ENCODE data around the gene PTGER1. TPM values are rescaled to one million over a fixed set of nuclear protein-coding genes. Genes with fewer than 3 reads are reported as not detected.
A peak's percentile ranks its signal among the peaks of the same experiment; 100 is the strongest.

The PTGER1 gene
- total and polyA plus RNA-seq, 9 of the 15 experiments (the other 6 are each of a cell fraction or from before 2014, with no cell fraction given), result 0.06 to 0.36 (median 0.31) TPM; not detected in 5

DNA sequence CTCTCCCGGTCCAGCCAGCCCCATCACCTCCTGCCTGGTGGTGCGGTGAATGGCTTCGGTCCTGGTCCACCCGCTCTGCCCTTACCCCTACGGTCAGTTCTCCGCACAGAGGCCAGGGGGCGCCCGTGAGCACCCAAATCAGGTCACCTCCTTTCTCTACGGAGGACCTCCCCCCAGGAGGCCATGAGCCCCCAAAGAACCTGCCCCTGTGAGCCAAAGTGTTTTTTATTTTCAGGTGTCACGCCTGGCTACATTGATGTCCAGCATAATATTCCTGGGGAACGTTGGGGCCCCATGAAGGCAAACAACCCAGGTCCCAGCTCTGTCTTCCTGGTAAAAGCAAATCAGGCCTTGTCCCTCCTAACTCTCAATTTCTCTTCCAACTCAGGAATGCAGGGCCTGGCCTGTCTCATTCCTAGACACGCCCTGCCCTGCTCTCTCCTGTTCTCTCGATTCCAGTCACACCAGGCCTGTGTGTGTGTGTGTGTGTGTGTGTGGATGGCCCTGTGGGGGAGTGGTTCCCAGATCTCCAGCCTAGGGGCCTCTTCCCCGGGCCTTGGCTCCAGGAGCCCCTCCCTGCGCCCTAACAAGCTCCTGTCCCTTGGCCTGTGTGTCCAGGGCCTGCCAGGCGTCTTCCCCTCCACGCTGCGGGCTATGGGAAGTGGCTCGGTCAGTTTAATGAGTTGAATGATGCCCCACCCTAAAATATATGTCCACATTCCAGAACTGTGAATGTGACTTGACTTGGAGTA is 30.5 kb upstream of the PTGER1 start:
- Histone ChIP-seq H3K36me3 (ENCODE audit: control insufficient read depth, insufficient read depth, low read length) (no peaks in the 10 kb centered on the region), H3K9me3 (replicated peaks; ENCODE audit: control insufficient read depth, insufficient read depth, low read depth, low read length) (no peaks in the 10 kb centered on the region), H3K4me2 (ENCODE audit: insufficient read depth, low read length) (peak overlapping the region; percentile 58), H3K9ac (ENCODE audit: insufficient read depth in 1 of 2, low read depth in 2 of 2, low read length in 2 of 2) (peak overlapping the region in 1 of 2 experiments; percentile 32; a peak in 1 of 4 replicates), H3K27me3 (ENCODE audit: control insufficient read depth in 2 of 2, insufficient read depth in 2 of 2, low read length in 2 of 2) (no peaks in the 10 kb centered on the region), H3K4me1 (replicated peaks in 1 of 2; ENCODE audit: control insufficient read depth in 2 of 2, insufficient read depth in 2 of 2, low read length in 2 of 2) (peaks cover 22 to 26% of the 10 kb centered on the region in 2 experiments), H2AFZ (ENCODE audit: low read depth, low read length) (peak overlapping the region; percentile 60), H3K9me1 (ENCODE audit: control insufficient read depth, insufficient read depth, low read length) (no peaks in the 10 kb centered on the region), H3K27ac (ENCODE audit: extremely low read depth, low read depth, low read length) (no peak overlapping the region; the same call in 2 of the 3 replicates), H3K4me3 (no peak overlapping the region), H4K20me1 (replicated peaks; ENCODE audit: control insufficient read depth, insufficient read depth, low read length) (no peaks in the 10 kb centered on the region; the same call in 1 of the 2 replicates), H3K79me2 (ENCODE audit: control insufficient read depth, insufficient read depth, low read length) (no peaks in the 10 kb centered on the region)
- intact Hi-C loops (cut with micrococcal nuclease), result loop anchor here (1.0 kb wide), 1 partner anchor 46 kb away; no protein-coding TSS in a partner anchor
- FAIRE-seq, result peak; percentile 75
- no TSS peak for BruUV-seq (replicated peaks)
- in situ Hi-C loops (cut with MboI), result no loop called here
- DNase-seq (ENCODE audit: extremely low read depth in 1 of 4, low spot score in 3 of 4), result peak; percentile 80 to 87 (median 84)
- ChIA-PET CTCF (ENCODE audit: low intra/inter-chr PET ratio) (interaction anchor here (0.6 to 1.6 kb wide), 3 partner anchors 11 to 224 kb away, joined by 3 to 6 read pairs (median 3); no protein-coding TSS in a partner anchor), POLR2A (interaction anchor here (0.6 to 7.5 kb wide), 4 partner anchors 8 to 121 kb away, joined by 3 to 70 read pairs (median 7); partner anchors contain the start of gene DNAJB1)
- 21% methylated on average over 19 of the region's 19 CpGs for WGBS (ENCODE audit: insufficient coverage, low coverage, missing lambda C conversion rate)
- ATAC-seq, result peak; percentile 91
- TF ChIP-seq MAZ (CRISPR knock-in tag; conservative IDR thresholded peaks at IDR 0.05 in 1 of 2, IDR thresholded peaks at IDR 0.05 in 1 of 2), result peak in 1 of 2 experiments; percentile 46; a peak in 1 of 4 replicates
- no peak for TF ChIP-seq ZNF239 (CRISPR knock-in tag; IDR thresholded peaks at IDR 0.05)
- TF ChIP-seq NR2C2 (CRISPR knock-in tag; IDR thresholded peaks at IDR 0.05), result no peak
- TF ChIP-seq NR2C2 (tag; IDR thresholded peaks at IDR 0.05), result 0 out of 2 replicates have a peak, but pooled peaks have one; percentile 20
- TF ChIP-seq CREB1 (IDR thresholded peaks at IDR 0.05), result no peak
- peak; percentile 30; the same call in 1 of the 2 replicates for TF ChIP-seq CREB1 (CRISPR knock-in tag; IDR thresholded peaks at IDR 0.05)
- 0 out of 2 replicates have a peak, but pooled peaks have one; percentile 9 for TF ChIP-seq KLF16 (IDR thresholded peaks at IDR 0.05)
- TF ChIP-seq ARID1B (IDR thresholded peaks at IDR 0.05), result peak; percentile 31; the same call in 1 of the 2 replicates
- TF ChIP-seq ATF7 (IDR thresholded peaks at IDR 0.05), result peak; percentile 48; the same call in 1 of the 2 replicates
- TF ChIP-seq, protein P1, sequence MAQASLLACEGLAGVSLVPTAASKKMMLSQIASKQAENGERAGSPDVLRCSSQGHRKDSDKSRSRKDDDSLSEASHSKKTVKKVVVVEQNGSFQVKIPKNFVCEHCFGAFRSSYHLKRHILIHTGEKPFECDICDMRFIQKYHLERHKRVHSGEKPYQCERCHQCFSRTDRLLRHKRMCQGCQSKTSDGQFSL (CRISPR knock-in tag; IDR thresholded peaks at IDR 0.05), result no peak
- TF ChIP-seq, protein P1 (tag; IDR thresholded peaks at IDR 0.05), result peak in 1 of 2 experiments; percentile 71; a peak in 2 of 4 replicates
- TF ChIP-seq NR2F6 (CRISPR knock-in tag; IDR thresholded peaks at IDR 0.05), result no peak
- TF ChIP-seq, protein P2, sequence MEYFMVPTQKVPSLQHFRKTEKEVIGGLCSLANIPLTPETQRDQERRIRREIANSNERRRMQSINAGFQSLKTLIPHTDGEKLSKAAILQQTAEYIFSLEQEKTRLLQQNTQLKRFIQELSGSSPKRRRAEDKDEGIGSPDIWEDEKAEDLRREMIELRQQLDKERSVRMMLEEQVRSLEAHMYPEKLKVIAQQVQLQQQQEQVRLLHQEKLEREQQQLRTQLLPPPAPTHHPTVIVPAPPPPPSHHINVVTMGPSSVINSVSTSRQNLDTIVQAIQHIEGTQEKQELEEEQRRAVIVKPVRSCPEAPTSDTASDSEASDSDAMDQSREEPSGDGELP (CRISPR knock-in tag; IDR thresholded peaks at IDR 0.05; ENCODE audit: borderline replicate concordance), result peak; percentile 21; the same call in 1 of the 2 replicates
- TF ChIP-seq ZBTB7A (IDR thresholded peaks at IDR 0.05; ENCODE audit: borderline replicate concordance, control insufficient read depth, low read depth, low read length), result peak; percentile 50; the same call in 1 of the 2 replicates
- TF ChIP-seq KAT2B (IDR thresholded peaks at IDR 0.05; ENCODE audit: low read depth, low read length), result no peak
- TF ChIP-seq RAD21 (CRISPR knock-in tag; conservative IDR thresholded peaks at IDR 0.05 in 1 of 2, IDR thresholded peaks at IDR 0.05 in 1 of 2), result peak in 1 of 2 experiments; percentile 66; a peak in 2 of 4 replicates
- peak; percentile 88 for TF ChIP-seq XRCC5 (IDR thresholded peaks at IDR 0.05; ENCODE audit: low read depth, low read length)
- no peak for TF ChIP-seq PRPF4 (IDR thresholded peaks at IDR 0.05; ENCODE audit: insufficient read depth, low read depth, low read length, poor library complexity, severe bottlenecking)
- TF ChIP-seq SMC3 (conservative IDR thresholded peaks at IDR 0.05; ENCODE audit: insufficient read depth, low read depth, low read length), result peak; percentile 35; the same call in 1 of the 2 replicates
- peak; percentile 56; the same call in 1 of the 2 replicates for TF ChIP-seq SMARCA5 (IDR thresholded peaks at IDR 0.05)
